Body of pancreas (tissue), 4 donors: ENCODE data around the gene BET1L. TPM values are rescaled to one million over a fixed set of nuclear protein-coding genes. Genes with fewer than 3 reads are reported as not detected.

Experiments
- ATAC-seq: fragments of 150-250 bp; one replicate; pipeline ENCODE4 v1.9.1; 2016
- DNase-seq, 4 donors: peaks; one replicate each; pipeline ENCODE4 v3.0.0-alpha.2; 2019
- H3K27ac ChIP-seq, 4 donors: fragments of 200-600 bp; sonication (generic); 1 replicate in 3 of 4; 2 replicates in 1 of 4; pipeline versions ENCODE4 v1.5.1 to v1.6.1; 2016 to 2019; ENCODE audit warnings: mild to moderate bottlenecking in 1 of 4, mixed read lengths in 1 of 4, moderate library complexity in 1 of 4
- H3K27me3 ChIP-seq, 2 donors: fragments of 200-600 bp; sonication (generic); one replicate each; pipeline ENCODE4 v1.6.0; 2016; ENCODE audit warnings: mild to moderate bottlenecking in 1 of 2
- H3K36me3 ChIP-seq, 2 donors: fragments of 200-600 bp; sonication (generic); replicated peaks in 1 of 2; 2 replicates each; pipeline ENCODE4 v1.5.1; 2016; ENCODE audit warnings: low read depth in 2 of 2; ENCODE audit not compliant: insufficient read depth in 1 of 2
- H3K4me1 ChIP-seq: fragments of 200-600 bp; sonication (generic); one replicate; pipeline ENCODE4 v1.6.0; 2016
- H3K4me3 ChIP-seq, 2 donors: fragments of 200-600 bp; sonication (generic); 1 replicate in 1 of 2; 2 replicates in 1 of 2; pipeline ENCODE4 v1.5.1; 2016 to 2019
- H3K9me3 ChIP-seq, 3 donors: fragments of 200-600 bp; sonication (generic); 1 replicate in 2 of 3; 2 replicates in 1 of 3; pipeline ENCODE4 v1.5.1; 2016
- POLR2A ChIP-seq, 3 donors: fragments of 450-650 bp; IDR thresholded peaks; one replicate each; pipeline ENCODE4 v1.6.1; 2016; ENCODE audit warnings: antibody characterized with exemption in 3 of 3, mild to moderate bottlenecking in 2 of 3
- WGBS, 2 donors: methylation state at CpG; one replicate each; pipeline ENCODE4 v1.1.5; 2017; 5-methylcytosine and 5-hydroxymethylcytosine counted together
- intact Hi-C: fragments of 100-400 bp; cut with DNase I; formaldehyde crosslinking; loops from one replicate; pipeline ENCODE4 v1.15.1; 2023
- total RNA-seq, 2 donors: library from RNA; depleted of rRNA; stranded (reverse); fragments of >200 nt; gene quantifications; one replicate each; pipeline ENCODE4 v1.1.0, GENCODE V29; 2016
- TF ChIP-seq, protein P1 (sequence below), 7 experiments: fragments of 450-650 bp in 4 of 7; fragments of 200-600 bp in 3 of 7; sonication (generic) in 3 of 7; IDR thresholded peaks; one replicate each; pipeline ENCODE4 v1.5.1; 2016 to 2019; ENCODE audit warnings: antibody characterized with exemption in 7 of 7

BET1L gene
- total RNA-seq, 2 donors from 2014 or later, result 22.3 to 31.0 TPM

DNA sequence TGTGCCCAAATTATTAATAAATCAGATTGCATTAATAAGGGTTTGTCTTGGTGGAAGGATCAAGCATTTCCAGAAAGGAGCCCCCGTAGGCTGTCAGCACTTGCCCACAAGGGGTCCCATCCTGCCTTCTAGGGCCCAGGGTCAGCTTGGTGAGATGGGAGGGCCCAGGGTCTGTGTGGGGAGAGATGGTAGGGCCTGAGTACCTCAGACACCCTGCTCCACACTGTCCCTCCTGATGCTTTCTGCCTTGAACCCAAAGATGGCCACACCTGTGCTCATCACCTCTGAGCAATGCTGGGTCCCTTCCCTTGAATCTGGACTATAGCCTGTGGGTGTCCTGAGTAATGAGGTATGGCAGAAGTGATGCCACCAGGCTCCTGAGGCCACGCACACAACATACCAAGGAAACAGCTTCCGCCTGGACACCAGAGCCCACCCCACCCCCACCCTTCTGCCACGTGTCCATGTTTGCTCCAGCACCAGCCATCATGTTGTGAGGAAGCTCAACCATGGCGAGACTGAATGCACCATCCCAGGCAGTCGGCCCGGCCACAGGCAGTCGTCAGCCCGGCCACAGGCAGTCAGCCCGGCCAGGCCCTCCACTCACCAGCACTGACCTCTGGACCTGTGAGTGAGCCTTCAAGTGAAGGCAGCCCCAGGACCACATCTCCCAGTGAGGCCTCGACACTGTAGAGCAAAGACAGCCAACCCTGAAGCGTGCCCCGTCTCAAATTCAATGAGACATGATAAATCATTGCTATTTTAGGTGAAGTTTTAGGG, 6.8 kb downstream of the BET1L start:
- ATAC-seq (no peak), DNase-seq (peak in 1 of 4 donors; percentile 11)
- H3K4me3 ChIP-seq, result no peak overlapping the region
- peaks cover 19% of the 10 kb centered on the region for H3K4me1 ChIP-seq
- H3K27ac ChIP-seq, result no peak overlapping the region
- TF ChIP-seq POLR2A (IDR thresholded peaks at IDR 0.05), result no peak
- TF ChIP-seq, protein P1, sequence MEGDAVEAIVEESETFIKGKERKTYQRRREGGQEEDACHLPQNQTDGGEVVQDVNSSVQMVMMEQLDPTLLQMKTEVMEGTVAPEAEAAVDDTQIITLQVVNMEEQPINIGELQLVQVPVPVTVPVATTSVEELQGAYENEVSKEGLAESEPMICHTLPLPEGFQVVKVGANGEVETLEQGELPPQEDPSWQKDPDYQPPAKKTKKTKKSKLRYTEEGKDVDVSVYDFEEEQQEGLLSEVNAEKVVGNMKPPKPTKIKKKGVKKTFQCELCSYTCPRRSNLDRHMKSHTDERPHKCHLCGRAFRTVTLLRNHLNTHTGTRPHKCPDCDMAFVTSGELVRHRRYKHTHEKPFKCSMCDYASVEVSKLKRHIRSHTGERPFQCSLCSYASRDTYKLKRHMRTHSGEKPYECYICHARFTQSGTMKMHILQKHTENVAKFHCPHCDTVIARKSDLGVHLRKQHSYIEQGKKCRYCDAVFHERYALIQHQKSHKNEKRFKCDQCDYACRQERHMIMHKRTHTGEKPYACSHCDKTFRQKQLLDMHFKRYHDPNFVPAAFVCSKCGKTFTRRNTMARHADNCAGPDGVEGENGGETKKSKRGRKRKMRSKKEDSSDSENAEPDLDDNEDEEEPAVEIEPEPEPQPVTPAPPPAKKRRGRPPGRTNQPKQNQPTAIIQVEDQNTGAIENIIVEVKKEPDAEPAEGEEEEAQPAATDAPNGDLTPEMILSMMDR (IDR thresholded peaks at IDR 0.05), result no peak
- peaks cover 0 to 6% of the 10 kb centered on the region in 2 donors for H3K36me3 ChIP-seq
- no peaks in the 10 kb centered on the region for H3K9me3 ChIP-seq
- 89 to 97% methylated on average over 3 to 10 of the region's 13 CpGs for WGBS, 2 donors
- intact Hi-C loops, result no loop called here
- H3K27me3 ChIP-seq, result no peaks in the 10 kb centered on the region

DNA sequence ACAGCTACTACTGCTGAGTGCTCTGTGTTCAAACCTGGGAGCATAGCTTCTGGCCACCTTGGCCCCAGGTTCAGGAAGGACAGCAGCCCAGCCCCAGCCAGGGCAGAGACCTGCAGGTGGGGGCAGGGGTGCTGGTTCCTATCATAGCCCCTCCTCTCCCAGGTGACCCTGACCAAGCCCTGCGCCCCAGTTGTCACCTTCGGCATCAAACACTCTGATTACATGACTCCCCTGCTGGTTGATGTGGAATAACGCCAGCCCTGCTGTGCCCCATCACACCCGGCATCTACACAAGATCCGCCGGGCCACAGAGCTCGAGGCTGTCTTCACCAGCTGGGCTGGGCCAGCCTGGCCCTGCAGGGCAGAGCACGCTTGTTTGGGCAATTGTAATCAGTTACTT, 7.4 kb downstream of the BET1L start:
- ATAC-seq, result peak; percentile 10
- Histone ChIP-seq H3K27ac (no peak overlapping the region), H3K36me3 (peaks cover 0 to 6% of the 10 kb centered on the region in 2 donors), H3K4me1 (peaks cover 12% of the 10 kb centered on the region), H3K4me3 (no peak overlapping the region), H3K27me3 (no peaks in the 10 kb centered on the region), H3K9me3 (no peaks in the 10 kb centered on the region)
- TF ChIP-seq POLR2A (IDR thresholded peaks at IDR 0.05), result no peak
- TF ChIP-seq, protein P1 (IDR thresholded peaks at IDR 0.05), result no peak
- DNase-seq, result peak in 1 of 4 donors; percentile 12
- intact Hi-C loops, result no loop called here
- WGBS, 2 donors, result 61 to 64% methylated on average over 8 of the region's 8 CpGs

DNA sequence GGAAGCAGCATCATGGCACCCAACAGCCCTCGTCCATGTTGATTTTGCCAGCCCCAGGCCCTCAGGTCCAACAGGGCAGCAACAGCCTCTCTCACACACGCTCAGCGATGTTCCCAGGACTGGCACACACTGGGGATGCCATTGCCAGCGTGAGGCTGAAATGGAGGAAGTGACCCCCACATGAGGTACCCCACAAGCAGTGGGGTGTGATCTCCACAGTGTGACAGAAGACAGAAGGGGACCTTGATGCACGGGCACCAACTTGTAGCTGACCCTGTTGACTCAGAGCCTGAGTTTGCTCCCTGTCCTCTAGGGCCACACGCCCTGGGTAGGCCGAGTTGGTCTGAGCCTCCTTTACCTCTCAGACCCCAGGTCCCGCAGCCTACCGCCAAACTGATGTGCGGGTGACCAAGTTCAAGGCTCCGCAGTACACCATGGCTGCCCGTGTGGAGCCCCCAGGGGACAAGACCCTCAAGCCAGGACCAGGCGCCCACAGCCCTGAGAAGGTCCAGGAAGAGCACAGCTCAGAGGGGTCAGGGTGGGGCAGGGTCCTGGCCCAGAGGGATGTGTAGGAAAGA, 8.1 kb downstream of the BET1L start:
- Histone ChIP-seq H3K4me1 (peaks cover 5% of the 10 kb centered on the region), H3K4me3 (no peak overlapping the region), H3K9me3 (no peaks in the 10 kb centered on the region), H3K36me3 (peaks cover 0 to 3% of the 10 kb centered on the region in 2 donors), H3K27ac (no peak overlapping the region), H3K27me3 (no peaks in the 10 kb centered on the region)
- ATAC-seq, result no peak
- DNase-seq, result peak in 1 of 4 donors; percentile 10
- TF ChIP-seq, protein P1 (IDR thresholded peaks at IDR 0.05), result no peak
- no peak for TF ChIP-seq POLR2A (IDR thresholded peaks at IDR 0.05)
- intact Hi-C loops, result no loop called here
- WGBS, 2 donors, result 85 to 86% methylated on average over 8 to 13 of the region's 13 CpGs

DNA sequence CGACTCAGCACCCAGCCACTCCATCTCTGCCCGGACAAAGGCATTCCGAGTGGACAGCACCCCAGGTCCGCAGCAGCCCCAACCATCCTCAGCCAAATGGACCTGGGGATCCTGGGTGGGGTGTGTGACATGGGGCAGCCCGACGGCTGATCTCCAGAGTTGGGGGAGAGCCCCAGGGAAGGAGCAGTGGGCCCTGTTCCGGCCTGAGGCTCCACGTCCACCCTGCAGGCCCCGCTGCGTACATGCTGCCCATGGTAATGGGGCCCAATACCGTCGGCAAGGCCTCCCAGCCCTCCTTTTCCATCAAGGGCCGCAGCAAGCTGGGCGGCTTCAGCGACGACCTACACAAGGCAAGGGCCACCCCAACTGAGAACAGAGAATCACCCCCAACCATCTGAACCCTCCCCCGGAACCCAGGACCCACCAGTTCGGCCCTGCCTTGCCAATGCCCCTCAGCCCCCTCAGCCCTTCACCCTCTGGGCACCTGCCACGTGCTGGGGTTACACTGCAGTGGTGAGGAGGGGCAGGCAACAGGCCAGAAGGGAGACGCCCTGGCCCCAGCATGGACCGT, 8.9 kb downstream of the BET1L start:
- intact Hi-C loops, result no loop called here
- Histone ChIP-seq H3K4me1 (no peaks in the 10 kb centered on the region), H3K27ac (no peak overlapping the region), H3K36me3 (no peaks in the 10 kb centered on the region), H3K4me3 (no peak overlapping the region), H3K27me3 (no peaks in the 10 kb centered on the region), H3K9me3 (no peaks in the 10 kb centered on the region)
- peak in 1 of 4 donors; percentile 10 for DNase-seq
- ATAC-seq, result no peak
- no peak for TF ChIP-seq POLR2A (IDR thresholded peaks at IDR 0.05)
- TF ChIP-seq, protein P1 (IDR thresholded peaks at IDR 0.05), result no peak
- 82 to 85% methylated on average over 15 to 21 of the region's 21 CpGs for WGBS, 2 donors
